Activated gamma-delta T cell treated with Interleukin-2 at 50 U/mL for 16 hours (primary cell): ENCODE data around the gene GALNT15.

Source experiments
- DNase-seq: peaks from one replicate; pipeline ENCODE4 v3.0.0-alpha.2; 2020

The GALNT15 gene

DNA sequence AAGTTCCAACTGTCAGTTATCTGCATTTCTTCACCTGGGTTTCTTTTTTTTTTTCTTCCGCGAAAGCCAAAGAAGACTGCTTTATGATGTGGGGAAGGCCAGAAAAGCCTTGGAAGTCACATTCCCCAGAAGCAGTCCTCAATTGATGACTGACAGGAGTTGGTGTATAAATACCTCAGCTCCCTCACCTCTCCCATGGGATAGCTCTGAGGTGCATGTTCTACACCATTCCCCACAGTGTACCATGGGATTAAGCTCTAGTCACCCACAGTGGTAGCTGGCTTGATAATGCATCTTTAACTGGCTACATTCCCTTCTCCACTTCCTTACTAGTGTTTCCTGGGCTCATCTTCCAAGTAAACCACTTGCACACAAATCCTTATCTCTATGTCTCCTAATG is 59.8 kb downstream of the GALNT15 start:
- DNase-seq: no peak

DNA sequence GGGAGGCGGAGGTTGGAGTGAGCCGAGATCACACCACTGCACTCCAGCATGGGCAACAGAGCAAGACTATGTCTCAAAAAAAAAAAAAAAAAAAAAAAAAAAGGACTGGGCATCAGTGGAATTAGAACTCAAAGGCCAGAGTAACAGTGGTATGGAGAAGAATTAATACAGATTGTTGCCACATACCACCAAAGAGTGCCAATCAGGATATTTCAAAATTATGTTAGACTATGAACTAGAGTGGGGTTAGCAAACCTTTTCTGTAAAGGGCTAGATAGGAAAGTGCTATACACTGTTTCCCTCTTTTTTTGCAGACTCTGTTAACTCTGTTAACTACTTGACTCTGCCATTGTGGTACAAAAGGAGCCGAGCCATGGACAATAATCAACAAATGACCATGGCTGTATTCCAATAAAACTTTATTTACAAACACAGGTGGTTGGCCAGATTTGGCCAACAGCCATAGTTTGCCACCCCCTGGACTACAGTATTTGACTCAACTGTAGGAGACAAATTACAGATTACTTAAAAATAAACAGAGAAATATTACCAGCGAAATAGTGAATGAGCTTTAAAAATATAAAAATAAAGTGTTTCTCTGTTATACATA is 61.7 kb downstream of the GALNT15 start:
- DNase-seq: no peak

DNA sequence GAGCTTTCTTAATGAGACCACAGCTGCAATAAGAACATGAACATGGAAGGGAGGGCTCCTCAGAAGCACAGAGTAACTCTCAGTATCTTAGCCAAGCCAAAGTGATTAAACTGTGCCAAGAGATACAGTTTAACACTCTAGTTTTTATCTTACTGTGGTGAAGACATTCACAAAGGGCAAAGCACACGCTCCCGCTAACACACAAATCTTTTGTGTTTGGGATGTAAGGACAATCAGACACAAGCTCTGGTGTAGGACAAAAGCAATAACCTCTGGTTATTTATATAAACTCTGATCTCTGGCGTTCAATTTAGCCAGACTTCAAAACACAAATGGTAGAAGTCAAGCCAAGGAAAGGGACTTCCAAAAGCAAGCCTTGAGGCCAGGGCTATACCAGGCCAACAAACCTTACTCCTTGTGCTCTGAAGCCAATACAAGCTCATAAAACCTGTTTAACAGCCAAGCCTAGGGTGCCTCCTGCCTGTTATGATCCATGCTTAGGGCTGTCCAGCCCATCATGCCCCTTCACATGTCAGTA is 62.4 kb downstream of the GALNT15 start:
- no peak for DNase-seq

DNA sequence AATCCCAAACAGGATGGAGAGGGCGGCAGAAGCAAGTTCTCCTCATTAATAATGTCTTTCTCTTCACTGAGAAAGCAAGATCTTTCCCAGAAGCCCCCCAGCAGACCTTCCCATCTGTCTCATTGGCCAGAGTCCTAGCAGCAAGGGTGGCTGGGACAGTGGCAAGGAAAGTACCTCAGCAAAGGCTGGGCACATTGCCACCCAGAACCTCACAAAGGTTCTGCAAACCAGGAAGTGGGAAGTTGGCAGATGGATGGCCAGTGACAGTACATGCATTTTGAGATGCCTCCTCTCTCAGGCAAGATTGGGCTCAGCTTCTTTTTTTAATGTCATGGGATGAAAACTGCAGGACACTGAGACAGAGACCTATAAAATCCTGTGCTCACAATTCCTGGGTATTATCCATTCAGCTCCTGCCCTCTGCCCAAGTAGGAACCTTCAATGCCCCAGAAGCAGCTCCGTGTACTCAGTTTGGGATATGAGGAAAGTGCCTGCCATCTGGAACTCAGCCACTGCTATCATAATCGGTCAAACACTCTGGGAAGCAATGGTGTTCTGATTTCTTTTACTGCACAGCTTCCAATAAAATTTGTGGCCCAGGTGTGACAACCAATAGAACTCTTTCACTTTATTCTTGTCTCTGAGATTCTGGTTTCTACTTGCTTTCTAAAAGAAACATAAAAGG is 64.7 kb downstream of the GALNT15 start:
- DNase-seq: no peak

DNA sequence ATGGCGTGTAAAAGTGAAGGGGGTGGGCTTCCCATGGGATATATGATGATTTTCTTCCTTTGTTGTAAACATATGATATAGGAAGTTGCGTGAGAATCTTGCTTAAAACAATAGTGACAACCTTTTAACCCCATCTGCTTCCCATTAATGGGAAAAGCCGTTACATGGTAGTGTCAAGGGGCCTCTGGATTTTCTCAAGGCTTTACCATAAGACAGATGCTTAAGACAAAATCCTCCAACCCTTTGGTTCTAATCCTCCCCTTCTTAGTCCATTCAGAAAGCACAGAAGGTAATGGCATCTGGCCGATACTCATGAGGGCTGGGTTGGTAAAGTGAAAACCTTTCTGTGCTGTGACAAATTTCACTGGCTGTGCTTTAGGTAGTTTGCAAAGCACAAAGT is 65.3 kb downstream of the GALNT15 start:
- DNase-seq: no peak

DNA sequence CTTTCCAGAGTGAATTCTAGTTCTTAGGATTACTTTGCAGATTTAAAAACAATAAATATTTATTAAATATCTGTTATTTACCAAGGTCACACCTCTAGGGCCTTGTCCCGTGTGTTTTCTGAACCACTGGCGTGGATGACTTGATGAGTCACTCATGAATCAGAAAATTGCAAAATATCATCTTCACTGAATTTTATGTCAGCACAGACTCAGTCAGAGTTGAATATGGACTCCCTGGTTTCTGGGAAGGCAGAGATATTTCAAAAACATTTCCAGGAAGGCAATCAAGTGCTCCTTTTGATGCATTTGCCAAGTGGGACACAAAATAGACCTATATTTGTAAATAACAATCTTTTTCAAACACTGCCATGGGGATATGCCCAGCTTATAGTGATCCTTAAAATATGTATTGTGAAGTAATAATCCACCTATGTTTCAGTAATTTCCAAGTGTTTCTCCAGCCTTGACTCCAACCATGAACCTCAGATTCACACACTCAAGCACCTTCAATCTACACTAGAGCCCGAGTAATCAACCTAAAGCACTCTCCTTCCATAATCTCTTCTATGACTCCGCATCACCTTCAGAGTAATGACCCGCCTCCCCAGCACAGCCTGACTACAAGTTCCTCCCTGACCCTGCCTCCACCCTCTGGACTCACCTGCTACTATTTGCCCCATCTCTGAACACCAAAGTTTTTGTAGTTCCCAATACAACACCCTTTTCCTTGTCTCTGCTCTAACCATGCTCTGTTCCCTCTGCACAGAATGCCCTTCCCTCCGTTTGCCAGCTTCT is 65.9 kb downstream of the GALNT15 start:
- DNase-seq: no peak

DNA sequence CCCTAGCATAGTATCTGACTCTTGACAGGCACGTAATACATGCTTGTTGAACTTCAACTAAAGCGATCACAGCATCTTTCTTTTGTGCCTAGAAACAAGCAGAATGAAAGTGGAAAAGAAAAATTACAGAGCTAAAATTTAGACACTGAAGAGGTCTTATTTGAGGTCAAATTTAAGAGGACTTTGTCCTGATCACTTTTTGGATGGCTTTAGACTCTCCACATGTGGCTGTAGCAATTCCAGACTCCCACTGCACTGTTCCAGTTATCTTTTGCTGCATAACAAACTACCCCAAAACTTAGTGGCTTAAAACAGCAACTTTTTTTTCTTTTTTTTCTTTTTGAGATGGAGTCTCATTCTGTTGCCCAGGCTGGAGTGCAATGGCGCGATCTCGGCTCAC is 66.7 kb downstream of the GALNT15 start:
- DNase-seq: no peak

DNA sequence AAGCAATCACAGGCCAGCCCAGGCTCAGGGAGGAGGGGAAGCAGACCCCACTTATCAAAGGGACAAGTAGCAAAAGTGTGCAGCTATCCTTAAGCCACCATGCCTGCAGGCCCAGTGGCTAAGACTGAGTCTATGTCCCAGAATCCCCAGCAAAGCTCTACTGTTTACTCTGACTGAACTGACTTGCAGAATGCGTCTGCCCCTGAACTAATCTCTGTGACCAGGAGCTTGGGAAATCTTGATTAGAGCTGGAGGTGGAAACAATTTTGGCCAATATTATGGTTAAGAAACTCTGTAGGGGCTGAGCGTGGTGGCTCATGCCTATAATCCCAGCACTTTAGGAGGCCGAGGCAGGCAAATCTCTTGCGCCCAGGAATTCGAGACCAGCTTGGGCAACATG is 67.7 kb downstream of the GALNT15 start:
- no peak for DNase-seq

DNA sequence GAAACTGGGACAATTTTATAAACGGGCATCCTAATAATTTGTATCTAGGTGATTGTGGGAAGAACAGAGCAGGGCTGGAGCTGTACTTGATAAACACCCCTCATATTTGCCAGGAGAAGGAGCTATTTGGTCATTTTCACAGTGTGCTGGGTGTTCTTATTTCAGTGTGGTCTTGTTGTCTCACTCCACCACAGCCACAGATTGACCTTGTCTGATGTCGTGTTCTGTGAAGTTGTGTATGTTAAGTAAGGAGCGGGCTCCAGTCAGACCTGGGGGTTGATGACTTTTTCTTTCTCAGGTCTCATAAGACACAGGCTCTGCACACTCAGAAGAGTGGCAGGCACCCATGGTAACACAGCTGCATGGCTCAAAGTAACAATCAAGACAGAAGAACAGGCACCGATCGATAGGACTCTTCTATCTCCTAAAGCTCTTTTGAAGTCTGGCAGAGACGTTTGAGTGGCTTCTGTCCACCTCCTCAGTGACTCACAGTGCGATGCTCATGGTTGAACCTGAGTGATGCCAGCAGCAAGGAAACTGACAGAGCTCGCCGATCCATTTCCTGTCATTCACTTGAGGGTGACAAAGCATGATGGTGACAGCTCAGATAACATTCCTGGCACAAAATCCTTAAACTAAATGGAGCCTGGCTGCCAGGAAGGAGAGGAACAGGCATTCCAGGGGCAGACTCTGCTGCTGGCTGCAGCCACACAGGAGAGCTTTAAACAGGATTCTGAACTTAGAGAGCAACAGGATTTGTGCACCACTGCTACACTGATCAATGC is 69.4 kb downstream of the GALNT15 start:
- DNase-seq: no peak

DNA sequence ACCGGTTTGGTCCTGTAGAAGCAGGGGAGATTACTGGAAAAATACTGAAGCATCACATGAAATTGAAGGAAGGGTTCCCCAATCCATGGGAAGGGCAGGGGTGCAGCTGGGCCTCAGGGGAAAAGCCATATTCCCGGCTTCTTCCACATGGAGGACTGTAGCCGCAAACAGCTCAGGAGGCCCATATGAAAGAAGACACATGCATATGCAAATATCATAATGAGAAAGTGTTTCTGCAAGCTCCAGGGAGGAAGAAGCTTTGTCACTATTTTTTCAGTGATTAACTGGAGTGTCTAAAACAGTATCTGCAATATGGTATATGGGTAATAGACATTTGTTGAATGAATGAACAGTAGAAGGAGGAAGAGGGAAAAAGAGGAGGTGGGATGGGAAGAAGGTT is 71.1 kb downstream of the GALNT15 start:
- DNase-seq: no peak

DNA sequence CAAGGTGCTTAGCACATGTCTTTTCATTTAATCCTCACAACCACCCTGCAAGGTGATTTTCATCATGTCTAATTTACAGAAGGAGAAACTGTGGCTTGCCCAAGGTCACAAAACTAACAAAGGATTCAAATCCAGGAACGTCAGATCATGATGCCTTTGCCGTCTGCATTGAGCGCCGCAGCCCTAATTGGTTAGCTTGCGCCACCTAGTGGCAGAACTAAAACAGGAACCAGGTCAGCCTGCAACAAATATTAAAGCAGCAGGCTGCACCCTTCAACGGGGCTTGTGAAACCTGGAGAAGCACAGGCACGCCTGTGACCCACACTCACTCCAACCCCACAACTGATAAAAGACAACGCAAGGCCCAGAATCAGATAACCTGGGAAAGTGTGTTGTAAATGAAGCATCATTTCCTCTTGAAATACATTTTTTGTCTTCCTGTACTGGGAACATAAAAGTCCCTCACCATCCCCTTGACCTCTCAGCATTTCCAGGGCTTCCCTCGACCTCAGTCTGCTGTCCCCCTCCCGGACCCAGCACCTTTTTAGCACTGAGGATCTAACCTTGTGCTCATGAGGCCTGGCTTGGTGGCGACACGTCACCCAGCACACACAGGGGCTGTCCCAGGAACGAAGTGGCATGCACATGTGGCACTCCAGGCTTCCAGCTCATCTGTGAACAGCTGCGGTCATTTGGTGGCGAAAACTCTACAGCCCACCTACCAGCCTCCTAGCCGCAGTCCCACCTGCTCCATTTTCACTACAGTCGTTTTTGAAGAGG is 73.0 kb downstream of the GALNT15 start:
- DNase-seq: peak; percentile 77

DNA sequence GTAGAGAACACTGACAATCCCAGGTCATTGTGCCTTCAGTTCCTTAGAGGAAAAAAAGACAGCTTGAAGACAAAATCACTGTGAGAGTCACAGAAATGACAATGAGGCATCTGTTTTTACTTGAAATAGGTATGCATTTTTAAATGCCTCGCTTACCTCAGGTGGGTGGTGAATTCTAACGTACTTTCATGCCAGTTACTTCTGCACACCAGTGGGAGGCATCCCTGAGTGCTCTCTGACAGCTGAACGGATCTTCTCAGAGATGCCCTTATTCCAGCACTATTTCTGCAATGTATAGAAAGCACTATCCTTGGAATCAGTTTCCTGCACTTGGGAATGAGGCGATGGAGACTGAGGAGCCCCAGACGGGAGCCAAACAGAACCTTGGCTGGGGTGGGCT is 74.1 kb downstream of the GALNT15 start:
- no peak for DNase-seq

DNA sequence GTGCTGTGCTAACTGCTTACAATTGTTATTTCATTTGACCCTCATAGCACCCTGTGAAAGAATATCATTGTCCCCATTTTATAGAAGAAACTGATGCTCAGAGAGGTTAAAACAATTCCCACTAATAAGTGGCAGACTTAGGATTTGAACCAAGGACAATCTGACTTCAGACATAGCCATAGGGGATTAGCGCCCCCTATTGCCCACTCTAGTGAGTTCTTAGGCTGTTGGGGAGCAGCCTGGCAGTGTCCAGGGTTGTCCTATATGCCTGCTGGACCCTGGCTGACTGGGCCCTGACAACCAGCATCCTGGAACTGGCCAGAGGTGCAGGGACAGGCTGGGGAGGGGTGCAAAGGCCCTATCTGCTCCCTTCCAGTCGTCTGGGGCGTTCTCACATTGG is 74.9 kb downstream of the GALNT15 start:
- DNase-seq: no peak

DNA sequence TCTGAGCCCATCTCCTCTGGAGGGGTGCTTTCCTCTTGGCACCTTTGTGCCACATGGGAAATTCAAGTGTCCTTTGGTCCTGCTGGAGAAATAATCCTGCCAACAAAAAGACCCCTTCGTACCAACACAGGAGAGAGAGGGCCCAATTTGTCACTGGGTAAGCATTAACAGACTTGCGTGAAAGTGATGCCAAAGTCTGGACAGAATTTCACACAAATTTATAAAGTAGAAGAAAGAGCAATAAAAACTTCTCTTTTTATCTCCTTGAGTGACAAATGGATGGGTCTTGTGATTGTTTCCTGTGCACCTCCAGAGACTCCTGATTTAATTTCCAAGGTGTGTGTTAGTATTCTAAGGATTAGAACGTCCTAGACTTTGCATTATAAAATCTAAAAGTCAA is 75.4 kb downstream of the GALNT15 start:
- DNase-seq: no peak

DNA sequence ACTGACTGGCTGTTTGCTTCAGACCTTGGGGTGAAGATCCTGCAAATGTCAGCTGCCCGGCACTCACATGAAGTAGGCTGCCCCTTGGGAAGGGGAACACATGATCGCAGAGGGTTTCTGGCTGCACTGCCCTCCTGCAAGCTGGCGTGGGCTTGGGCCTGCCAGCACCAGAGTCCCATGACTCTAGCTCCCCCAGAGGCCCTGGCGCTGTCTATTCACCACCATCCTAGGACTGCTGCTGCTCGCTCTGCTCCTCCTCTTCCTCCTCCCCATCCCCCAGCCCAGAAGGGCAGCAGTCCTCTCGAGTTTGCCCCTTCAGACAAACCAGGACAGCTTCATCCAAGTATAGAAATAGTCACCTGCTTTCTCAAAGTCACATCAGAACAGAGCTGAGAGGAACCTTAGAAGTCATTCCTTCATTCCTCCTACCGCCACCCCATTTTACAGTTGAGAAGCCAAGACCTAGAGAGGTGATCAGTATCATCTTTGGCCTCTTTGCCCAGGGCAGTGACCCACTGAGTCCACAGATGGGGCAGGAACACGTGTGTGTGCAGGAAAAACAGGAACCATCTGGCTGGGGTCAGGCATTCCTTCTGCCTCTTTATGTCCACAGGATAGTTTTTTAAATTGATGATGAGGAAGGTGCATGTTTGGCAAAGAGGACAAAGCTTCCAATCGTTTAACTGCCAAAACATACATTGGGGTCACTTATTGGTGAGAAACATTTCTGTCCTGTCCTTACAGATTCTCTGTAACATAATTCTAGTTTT is 77.0 kb downstream of the GALNT15 start:
- no peak for DNase-seq

DNA sequence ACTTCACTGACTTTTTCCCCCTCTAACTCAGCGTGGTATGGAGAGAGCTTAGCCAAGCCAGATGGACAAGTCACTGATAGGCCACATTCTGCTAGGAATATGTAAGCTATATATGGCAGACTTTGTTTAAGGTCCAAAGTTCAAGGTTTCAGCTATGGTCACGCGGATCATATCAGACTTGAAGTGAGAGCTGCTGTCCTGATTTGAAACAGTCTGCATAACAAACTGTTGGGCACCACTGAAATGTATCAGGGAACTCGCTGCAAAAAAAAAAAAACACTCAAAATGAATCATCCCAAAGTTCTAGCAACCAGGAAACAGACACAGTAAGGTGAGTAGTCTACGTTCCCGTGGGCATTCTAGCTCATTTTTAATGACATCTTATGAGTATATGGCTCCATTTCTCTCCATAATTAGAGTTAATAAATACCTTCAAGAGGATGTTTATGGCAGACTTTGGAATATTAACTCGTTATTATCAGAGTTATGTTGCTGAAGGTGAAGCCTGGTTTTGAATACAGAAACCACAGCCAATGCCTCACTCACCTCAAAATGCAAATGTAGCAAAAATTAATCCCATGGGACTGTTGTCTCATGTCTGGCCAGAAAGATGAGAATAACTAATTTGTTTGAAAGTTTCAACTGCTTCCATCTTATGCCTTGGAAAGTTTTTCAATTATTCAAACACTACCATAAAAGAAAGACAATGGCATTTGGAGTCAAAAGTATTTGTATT is 77.9 kb downstream of the GALNT15 start:
- no peak for DNase-seq

DNA sequence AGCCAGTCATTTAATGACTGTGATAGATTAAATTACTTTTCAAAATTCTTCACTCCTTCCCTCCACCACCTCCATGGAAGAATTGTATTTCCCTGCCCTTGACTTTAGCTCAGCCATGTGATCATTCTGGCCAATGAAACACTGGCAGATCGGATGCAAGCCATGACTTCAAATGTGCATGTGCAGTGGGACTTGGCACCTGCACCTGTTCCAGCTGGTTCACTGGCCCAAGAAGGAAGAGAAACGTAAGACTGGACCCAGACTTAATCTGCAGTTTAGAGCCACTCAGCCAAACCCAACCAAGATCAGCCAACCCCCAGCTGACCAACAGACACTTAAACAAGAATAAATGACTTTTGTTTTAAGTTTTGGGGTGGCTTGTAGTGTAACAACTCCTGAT is 78.5 kb downstream of the GALNT15 start:
- no peak for DNase-seq

DNA sequence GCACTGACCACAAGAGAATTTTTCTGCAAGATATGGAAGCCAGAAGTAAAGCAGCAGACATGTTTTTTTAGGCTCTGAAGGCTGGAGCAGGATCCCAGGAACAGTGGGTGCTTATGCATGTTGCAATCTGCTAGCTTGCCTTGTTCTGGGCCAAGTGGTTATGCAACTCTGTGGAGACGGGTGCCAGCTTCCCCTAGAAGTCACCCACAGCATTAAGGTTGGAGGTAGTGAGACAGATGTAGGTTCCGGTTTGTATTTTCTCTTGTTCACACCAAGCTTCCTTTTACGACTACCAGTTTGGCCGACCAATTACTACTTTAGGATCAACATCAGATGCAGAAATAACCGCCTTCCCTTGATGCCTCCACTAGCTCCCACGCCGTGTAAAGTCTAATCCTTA is 79.1 kb downstream of the GALNT15 start:
- DNase-seq: no peak

DNA sequence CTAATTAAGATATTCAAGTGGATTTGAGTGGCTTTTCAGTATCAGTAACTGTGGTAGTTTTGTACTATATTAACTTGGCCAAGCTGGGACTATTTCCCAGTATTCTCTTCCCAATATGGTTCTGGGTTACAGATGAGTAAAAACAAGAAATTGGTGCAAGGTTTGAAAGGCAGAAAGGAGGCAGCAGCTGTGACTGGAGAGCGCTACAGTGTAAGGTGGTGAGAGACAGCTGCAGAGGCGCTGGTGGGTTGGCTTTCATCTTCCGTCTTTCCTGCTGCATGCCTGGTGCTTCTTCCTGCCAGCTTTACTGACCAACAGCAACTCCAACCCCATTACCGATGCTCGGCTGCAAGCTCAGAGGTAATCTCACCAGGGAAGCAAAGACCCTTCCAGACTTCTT is 80.4 kb downstream of the GALNT15 start:
- no peak for DNase-seq

DNA sequence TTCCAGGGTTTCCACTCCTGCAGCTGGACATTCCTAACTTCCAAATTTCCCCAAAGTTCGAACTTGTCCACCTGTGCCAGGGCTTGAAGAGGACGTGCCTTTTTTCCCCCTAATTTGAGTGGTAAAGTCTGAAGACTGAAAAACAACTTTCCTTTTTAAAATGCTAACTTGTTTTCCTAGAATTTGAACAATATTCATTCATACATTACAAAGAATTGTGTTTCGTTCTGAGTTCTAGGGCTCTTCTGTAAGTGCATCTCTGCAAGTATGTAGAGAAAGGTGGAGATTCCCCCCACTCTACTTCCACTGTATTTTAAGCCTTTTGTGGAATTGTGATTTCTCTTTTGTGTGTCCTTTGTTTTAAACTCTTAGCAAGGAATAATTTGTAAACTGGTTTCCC is 80.8 kb downstream of the GALNT15 start:
- DNase-seq: no peak

DNA sequence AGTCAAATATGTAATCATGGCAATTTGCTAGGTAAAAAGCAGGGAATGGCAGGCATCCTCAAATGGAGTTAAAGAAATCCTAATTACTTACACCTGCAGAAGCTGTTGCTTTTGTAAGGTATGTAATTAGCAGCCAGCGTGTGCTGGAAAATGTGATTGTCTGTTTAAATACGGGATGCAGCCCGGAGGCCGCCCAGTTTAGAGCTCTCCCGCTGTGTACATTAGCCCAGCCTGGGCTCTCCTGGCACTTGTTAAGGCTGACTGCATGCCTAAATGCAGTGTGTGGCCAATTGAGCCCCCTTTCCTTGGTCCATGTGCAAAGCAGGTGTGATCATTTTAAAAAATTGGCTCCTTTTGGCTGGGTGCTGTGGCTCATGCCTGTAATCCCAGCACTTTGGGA is 81.2 kb downstream of the GALNT15 start:
- no peak for DNase-seq
